Mesendoderm (in vitro differentiated cells): Measurements from ENCODE around the gene ERGIC1.

Source experiments
- DNase-seq: peaks from one replicate; pipeline ENCODE4 v3.0.0; 2013
- H2AK5ac ChIP-seq: 2 replicates; pipeline ENCODE4 v1.6.1; 2013; ENCODE audit warnings: low read length, inconsistent platforms
- H2BK120ac ChIP-seq: 2 replicates; pipeline ENCODE4 v1.6.1; 2013; ENCODE audit warnings: low read depth, mild to moderate bottlenecking, low read length, moderate library complexity, mixed read lengths
- H2BK15ac ChIP-seq: replicated peaks from 2 replicates; pipeline ENCODE4 v1.6.1; 2013; ENCODE audit warnings: low read depth, mild to moderate bottlenecking, moderate library complexity
- H2BK5ac ChIP-seq: 2 replicates; pipeline ENCODE4 v1.6.1; 2013; ENCODE audit warnings: low read length, inconsistent platforms
- H3K18ac ChIP-seq: 2 replicates; pipeline ENCODE4 v1.6.1; 2013; ENCODE audit warnings: mild to moderate bottlenecking, low read length, mixed read lengths
- H3K23ac ChIP-seq: one replicate; pipeline ENCODE4 v1.6.1; 2013; ENCODE audit warnings: low read length
- H3K27ac ChIP-seq: 2 replicates; pipeline ENCODE4 v1.5.1; 2013; ENCODE audit warnings: low read depth, mild to moderate bottlenecking, inconsistent platforms, low read length, moderate library complexity
- H3K27me3 ChIP-seq: 2 replicates; pipeline ENCODE4 v1.6.1; 2013; ENCODE audit warnings: low read length, control low read depth, mild to moderate bottlenecking, inconsistent platforms; ENCODE audit not compliant: insufficient read depth, poor library complexity
- H3K36me3 ChIP-seq: 2 replicates; pipeline ENCODE4 v1.6.1; 2013; ENCODE audit warnings: low read length, inconsistent platforms; ENCODE audit not compliant: control insufficient read depth, insufficient read depth
- H3K4ac ChIP-seq: one replicate; pipeline ENCODE4 v1.6.1; 2013; ENCODE audit warnings: low read depth, mild to moderate bottlenecking, low read length, moderate library complexity
- H3K4me1 ChIP-seq: 2 replicates; pipeline ENCODE4 v1.6.1; 2013; ENCODE audit warnings: low read depth, low read length, inconsistent platforms; ENCODE audit not compliant: control insufficient read depth
- H3K4me2 ChIP-seq: 2 replicates; pipeline ENCODE4 v1.6.1; 2013; ENCODE audit warnings: low read length
- H3K4me3 ChIP-seq: 2 replicates; pipeline ENCODE4 v1.5.1; 2013; ENCODE audit warnings: mild to moderate bottlenecking, low read length
- H3K56ac ChIP-seq: one replicate; pipeline ENCODE4 v1.6.1; 2013; ENCODE audit warnings: low read length
- H3K79me1 ChIP-seq: 2 replicates; pipeline ENCODE4 v1.6.1; 2013; ENCODE audit warnings: low read length, inconsistent platforms
- H3K79me2 ChIP-seq: 2 replicates; pipeline ENCODE4 v1.6.1; 2013; ENCODE audit warnings: mild to moderate bottlenecking, low read length; ENCODE audit not compliant: control insufficient read depth, insufficient read depth
- H3K9ac ChIP-seq: 2 replicates; pipeline ENCODE4 v1.6.1; 2013; ENCODE audit warnings: low read length, inconsistent platforms
- H4K5ac ChIP-seq: one replicate; pipeline ENCODE4 v1.6.1; 2013; ENCODE audit warnings: low read length
- H4K8ac ChIP-seq: one replicate; pipeline ENCODE4 v1.6.1; 2013; ENCODE audit warnings: low read depth, mild to moderate bottlenecking, control low read depth, low read length, moderate library complexity
- WGBS: extraction: QIAGEN DNeasy Blood & Tissue Kit; methylation state at CpG from one replicate; pipeline ENCODE4 v1.1.7; 2013; ENCODE audit warnings: low lambda C conversion rate, missing lambda C conversion rate; ENCODE audit not compliant: insufficient coverage; ENCODE audit errors: extremely low coverage; 5-methylcytosine and 5-hydroxymethylcytosine counted together

Gene ERGIC1

GRCh38 chr5:172954751-172955159 is 120.7 kb downstream of the ERGIC1 start:
- H3K36me3 ChIP-seq, result no peaks in the 10 kb centered on the region

GRCh38 chr5:172956228-172956627 is 122.2 kb downstream of the ERGIC1 start:
- no peak overlapping the region for H3K27ac ChIP-seq
- WGBS, result no CpG with 5 or more reads among the region's 3 CpGs

More at GRCh38 chr5:172954751-172955159, 120.7 kb downstream of the ERGIC1 start:
- no peaks in the 10 kb centered on the region for H3K27me3 ChIP-seq
- no peak overlapping the region for H3K4me3 ChIP-seq
- no peak overlapping the region for H2BK15ac ChIP-seq
- no peak overlapping the region for H3K4ac ChIP-seq
- no peak overlapping the region for H3K18ac ChIP-seq
- no CpG with 5 or more reads among the region's 8 CpGs for WGBS
- no peak overlapping the region for H3K27ac ChIP-seq
- H4K5ac ChIP-seq, result no peak overlapping the region
- no peak overlapping the region for H3K9ac ChIP-seq
- H2AK5ac ChIP-seq, result no peak overlapping the region
- H3K56ac ChIP-seq, result no peak overlapping the region
- H3K79me1 ChIP-seq, result no peaks in the 10 kb centered on the region
- H3K4me1 ChIP-seq, result no peaks in the 10 kb centered on the region
- H3K79me2 ChIP-seq, result no peaks in the 10 kb centered on the region
- H2BK5ac ChIP-seq, result no peak overlapping the region
- no peak for DNase-seq
- no peak overlapping the region for H4K8ac ChIP-seq
- no peak overlapping the region for H2BK120ac ChIP-seq
- no peak overlapping the region for H3K4me2 ChIP-seq
- no peak overlapping the region for H3K23ac ChIP-seq

GRCh38 chr5:172956936-172957335 is 122.9 kb downstream of the ERGIC1 start:
- no peak overlapping the region for H2BK120ac ChIP-seq

More at GRCh38 chr5:172956228-172956627, 122.2 kb downstream of the ERGIC1 start:
- H3K4me3 ChIP-seq, result no peak overlapping the region
- no peak overlapping the region for H4K8ac ChIP-seq
- no peak for DNase-seq
- H2BK120ac ChIP-seq, result no peak overlapping the region
- H3K27me3 ChIP-seq, result no peaks in the 10 kb centered on the region
- H3K4me2 ChIP-seq, result no peak overlapping the region
- H3K4ac ChIP-seq, result no peak overlapping the region
- no peaks in the 10 kb centered on the region for H3K4me1 ChIP-seq
- no peak overlapping the region for H2AK5ac ChIP-seq
- no peak overlapping the region for H2BK15ac ChIP-seq
- H3K23ac ChIP-seq, result no peak overlapping the region
- H3K36me3 ChIP-seq, result no peaks in the 10 kb centered on the region
- H2BK5ac ChIP-seq, result no peak overlapping the region
- peaks cover 5% of the 10 kb centered on the region for H3K79me1 ChIP-seq
- no peaks in the 10 kb centered on the region for H3K79me2 ChIP-seq
- no peak overlapping the region for H3K56ac ChIP-seq
- H3K18ac ChIP-seq, result no peak overlapping the region
- no peak overlapping the region for H4K5ac ChIP-seq
- no peak overlapping the region for H3K9ac ChIP-seq

GRCh38 chr5:172957458-172957857 is 123.4 kb downstream of the ERGIC1 start:
- Histone ChIP-seq H4K8ac (no peak overlapping the region), H2BK120ac (no peak overlapping the region), H4K5ac (no peak overlapping the region), H2AK5ac (no peak overlapping the region), H3K23ac (no peak overlapping the region), H3K79me2 (no peaks in the 10 kb centered on the region), H3K27ac (no peak overlapping the region), H2BK15ac (no peak overlapping the region), H3K4me2 (no peak overlapping the region), H3K9ac (no peak overlapping the region), H3K27me3 (no peaks in the 10 kb centered on the region), H3K4me1 (no peaks in the 10 kb centered on the region), H3K18ac (no peak overlapping the region), H3K36me3 (no peaks in the 10 kb centered on the region), H3K56ac (no peak overlapping the region), H3K4me3 (no peak overlapping the region), H3K79me1 (peaks cover 8% of the 10 kb centered on the region), H2BK5ac (no peak overlapping the region), H3K4ac (no peak overlapping the region)
- no peak for DNase-seq
- no CpG with 5 or more reads among the region's 5 CpGs for WGBS

More at GRCh38 chr5:172956936-172957335, 122.9 kb downstream of the ERGIC1 start:
- H3K4me3 ChIP-seq, result no peak overlapping the region
- H3K79me2 ChIP-seq, result no peaks in the 10 kb centered on the region
- no peaks in the 10 kb centered on the region for H3K27me3 ChIP-seq
- no peak overlapping the region for H4K8ac ChIP-seq
- H3K27ac ChIP-seq, result no peak overlapping the region
- no peak overlapping the region for H3K23ac ChIP-seq
- no peak overlapping the region for H3K4me2 ChIP-seq
- H2AK5ac ChIP-seq, result no peak overlapping the region
- H2BK5ac ChIP-seq, result no peak overlapping the region
- WGBS, result no CpG with 5 or more reads among the region's 4 CpGs
- H3K79me1 ChIP-seq, result peaks cover 7% of the 10 kb centered on the region
- H4K5ac ChIP-seq, result no peak overlapping the region
- no peak overlapping the region for H3K56ac ChIP-seq
- H2BK15ac ChIP-seq, result no peak overlapping the region
- H3K36me3 ChIP-seq, result no peaks in the 10 kb centered on the region
- no peak overlapping the region for H3K18ac ChIP-seq
- H3K4me1 ChIP-seq, result no peaks in the 10 kb centered on the region
- no peak overlapping the region for H3K9ac ChIP-seq
- no peak for DNase-seq
- H3K4ac ChIP-seq, result no peak overlapping the region

- H3K4me1 ChIP-seq, result no peaks in the 10 kb centered on the region
- peaks cover 8% of the 10 kb centered on the region for H3K79me1 ChIP-seq
- no peak overlapping the region for H2AK5ac ChIP-seq
- H2BK120ac ChIP-seq, result no peak overlapping the region
- H3K23ac ChIP-seq, result no peak overlapping the region
- no peak overlapping the region for H2BK5ac ChIP-seq
- H3K4ac ChIP-seq, result no peak overlapping the region
- peak overlapping the region; percentile 33 for H3K4me3 ChIP-seq
- no CpG with 5 or more reads among the region's 54 CpGs for WGBS
- H3K79me2 ChIP-seq, result no peaks in the 10 kb centered on the region
- H3K56ac ChIP-seq, result peak overlapping the region; percentile 80
- H3K9ac ChIP-seq, result peak overlapping the region; percentile 72
- DNase-seq, result peak; percentile 73
- H2BK15ac ChIP-seq, result no peak overlapping the region
- H3K27ac ChIP-seq, result no peak overlapping the region
- H4K5ac ChIP-seq, result no peak overlapping the region
- H3K36me3 ChIP-seq, result no peaks in the 10 kb centered on the region
- no peaks in the 10 kb centered on the region for H3K27me3 ChIP-seq
- H3K4me2 ChIP-seq, result peak overlapping the region; percentile 56
- H3K18ac ChIP-seq, result no peak overlapping the region
- no peak overlapping the region for H4K8ac ChIP-seq
Measured at GRCh38 chr5:172958331-172959046, 124.4 kb downstream of the ERGIC1 start.
